GM18505 (cell line): ENCODE results near the gene ZNFX1.

Source experiments
- ATAC-seq: cut with Tn5 transposase; IDR thresholded peaks from one replicate; pipeline ENCODE4 v1.9.1; 2021; ENCODE audit not compliant: unreplicated experiment
- POLR2A ChIP-seq: IDR thresholded peaks from 4 replicates; pipeline ENCODE4 v1.6.1; 2011; ENCODE audit warnings: borderline replicate concordance; ENCODE audit not compliant: insufficient read depth, insufficient read length; ENCODE audit errors: extremely low read depth

Gene ZNFX1

DNA sequence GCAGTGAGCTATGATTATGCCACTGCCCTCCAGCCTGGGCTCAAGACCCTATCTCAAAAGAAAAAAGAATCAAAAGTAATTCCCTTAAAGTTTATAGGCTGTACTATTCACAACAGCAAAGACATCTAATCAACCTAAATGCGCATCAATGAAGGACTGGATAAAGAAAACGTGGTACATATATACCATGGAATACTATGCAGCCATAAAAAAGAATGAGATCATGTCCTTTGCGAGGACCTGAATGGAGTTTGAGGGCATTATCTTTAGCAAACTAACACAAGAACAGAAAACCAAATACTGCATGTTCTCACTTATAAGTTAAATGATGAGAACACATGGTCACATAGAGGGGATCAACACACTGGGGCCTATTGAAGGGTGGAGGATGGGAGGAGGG is 16.7 kb downstream of the ZNFX1 start:
- no peak for TF ChIP-seq POLR2A
- ATAC-seq: no peak

DNA sequence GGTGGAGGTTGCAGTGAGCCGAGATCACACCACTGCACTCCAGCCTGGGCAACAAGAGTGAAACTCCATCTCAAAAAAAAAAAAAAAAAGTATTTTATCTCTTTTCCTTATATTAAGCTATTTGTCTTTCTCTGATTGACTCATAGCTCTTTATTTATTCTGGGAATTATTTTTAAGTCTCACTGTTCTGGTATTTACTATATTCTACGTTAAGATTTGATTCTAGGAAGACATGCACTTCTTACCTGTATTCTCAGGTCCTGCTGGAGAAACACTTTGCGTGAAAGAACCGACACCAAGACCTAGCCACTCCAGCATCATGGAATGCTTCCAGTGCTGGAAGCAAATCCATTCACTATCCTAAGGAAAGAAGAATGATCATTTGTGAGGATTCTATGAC is 17.6 kb downstream of the ZNFX1 start:
- TF ChIP-seq POLR2A: no peak
- ATAC-seq: no peak

DNA sequence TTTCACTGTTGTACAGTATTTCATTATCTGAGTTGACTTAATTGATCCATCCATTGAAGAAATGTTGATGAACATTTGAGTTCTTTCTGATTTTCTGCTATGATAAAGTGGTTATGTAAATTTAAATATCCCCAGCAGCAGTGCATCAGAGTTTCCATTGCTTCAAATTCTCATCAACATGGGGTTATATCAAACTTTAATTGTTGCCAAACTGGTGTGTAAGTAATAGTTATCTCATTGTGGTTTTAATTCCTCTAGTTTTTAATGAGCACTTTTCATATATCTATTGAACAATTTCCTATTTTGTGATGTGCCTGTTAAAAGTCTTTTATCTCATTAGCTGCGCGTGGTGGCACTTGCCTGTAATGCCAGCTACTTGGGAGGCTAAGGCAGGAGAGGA is 18.1 kb downstream of the ZNFX1 start:
- TF ChIP-seq POLR2A: no peak
- no peak for ATAC-seq

DNA sequence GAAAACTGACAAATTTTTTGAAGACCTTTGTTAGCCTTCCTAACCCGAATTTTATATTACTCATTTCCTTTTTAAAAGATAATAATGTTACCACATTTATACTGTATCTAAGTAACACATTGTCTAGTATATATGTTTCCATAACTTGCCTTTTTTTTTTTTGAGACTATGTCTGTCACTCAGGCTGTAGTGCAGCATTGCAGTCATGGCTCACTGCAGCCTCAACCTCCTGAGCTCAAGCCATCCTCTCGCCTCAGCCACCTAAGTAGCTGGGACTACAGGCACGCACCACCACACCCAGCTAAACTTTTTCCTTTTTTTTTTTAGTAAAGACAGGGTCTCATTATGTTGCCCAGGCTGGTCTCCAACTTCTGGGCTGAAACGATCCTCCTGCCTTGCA is 18.6 kb downstream of the ZNFX1 start:
- no peak for ATAC-seq
- no peak for TF ChIP-seq POLR2A

DNA sequence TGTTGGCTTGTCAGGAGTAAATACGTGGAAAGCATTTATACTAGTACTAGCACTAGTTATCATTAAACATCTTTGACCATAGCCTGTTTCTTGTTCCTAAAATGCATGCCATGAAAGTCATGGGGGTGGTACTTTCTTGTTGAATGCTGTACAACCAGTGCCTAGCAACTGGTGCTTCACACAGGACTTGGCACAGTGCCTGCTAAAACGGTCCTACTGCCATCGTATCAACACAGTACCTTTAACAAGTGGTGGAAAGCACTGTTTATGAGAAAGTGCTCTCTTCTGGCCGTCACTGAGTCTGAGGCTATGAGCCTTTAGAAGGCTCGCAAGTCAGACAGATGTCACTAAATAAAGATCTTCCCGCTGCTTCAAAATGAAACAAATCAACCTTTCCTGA is 21.6 kb downstream of the ZNFX1 start:
- no peak for TF ChIP-seq POLR2A
- ATAC-seq: no peak

DNA sequence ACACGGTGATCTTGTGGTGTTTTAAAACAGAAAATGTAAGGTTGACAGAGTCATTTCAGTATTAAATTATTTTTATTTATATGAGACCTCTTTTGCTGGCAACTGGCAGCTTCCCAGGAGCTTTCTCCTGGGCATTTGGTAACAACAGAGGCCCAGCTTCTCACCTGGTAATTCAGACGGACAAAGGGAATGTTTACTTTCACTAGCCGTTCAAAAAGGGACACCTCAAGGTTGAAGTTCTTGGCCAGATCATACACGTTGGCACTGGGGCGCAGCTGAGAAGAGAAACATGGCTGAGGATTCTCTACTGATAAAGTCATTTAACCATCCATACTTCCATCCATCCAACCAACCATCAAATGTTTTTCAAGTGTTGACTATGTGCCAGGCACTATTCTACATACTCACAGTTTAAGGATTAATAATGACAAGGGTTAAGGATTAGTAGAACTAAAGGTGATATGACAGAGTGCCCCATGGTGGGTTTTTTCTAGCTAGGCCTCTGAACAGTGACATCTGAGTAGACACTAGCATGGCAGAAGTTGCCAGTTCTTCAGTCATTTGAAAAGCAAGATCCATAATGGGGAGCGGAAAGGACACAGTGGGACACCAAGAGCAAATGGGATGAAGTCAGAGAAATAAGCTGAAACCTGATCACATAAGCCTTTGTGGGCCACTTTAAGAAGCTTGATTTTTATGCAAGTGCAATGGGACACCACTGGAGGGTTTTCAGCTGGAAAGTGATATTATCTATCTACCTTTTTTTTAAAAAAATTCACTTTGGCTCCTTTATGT is 25.1 kb downstream of the ZNFX1 start:
- no peak for ATAC-seq
- no peak for TF ChIP-seq POLR2A

DNA sequence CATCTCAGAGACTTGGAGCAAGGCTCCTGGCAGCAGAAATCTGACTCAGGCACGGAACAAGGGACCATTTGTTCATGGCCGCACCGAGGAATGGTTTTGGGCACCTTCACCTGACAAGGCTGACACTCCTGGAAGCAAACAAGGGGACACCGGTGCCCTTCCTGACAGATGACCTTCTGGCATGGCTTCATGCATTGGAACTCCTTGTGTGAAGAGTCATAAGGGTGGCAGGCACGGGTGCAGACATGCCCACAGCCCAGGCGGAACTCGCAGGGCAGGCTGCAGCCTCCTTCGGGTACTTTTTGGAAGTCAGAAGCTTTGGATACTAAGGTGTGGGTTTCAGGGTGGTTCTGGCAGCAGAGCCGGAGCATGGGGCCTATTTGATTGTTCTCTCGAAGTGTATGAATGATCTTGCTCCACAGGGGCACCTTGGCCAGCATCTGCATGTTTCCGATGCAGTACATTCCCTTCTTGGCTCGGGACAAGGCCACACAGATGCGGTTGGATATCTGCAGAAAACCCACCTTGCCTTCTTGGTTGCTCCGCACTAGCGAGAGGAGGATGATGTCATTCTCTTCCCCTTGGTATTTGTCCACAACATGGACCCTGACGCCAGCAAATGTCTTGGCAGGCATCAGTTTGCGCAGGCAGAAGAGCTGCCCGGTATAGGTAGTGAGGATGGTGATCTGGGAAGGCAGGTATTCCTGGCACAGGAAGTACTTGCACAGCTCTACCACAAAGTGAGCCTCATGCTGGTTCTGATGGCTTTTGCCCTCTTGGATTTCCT is 28.8 kb downstream of the ZNFX1 start:
- TF ChIP-seq POLR2A: no peak
- ATAC-seq: no peak

DNA sequence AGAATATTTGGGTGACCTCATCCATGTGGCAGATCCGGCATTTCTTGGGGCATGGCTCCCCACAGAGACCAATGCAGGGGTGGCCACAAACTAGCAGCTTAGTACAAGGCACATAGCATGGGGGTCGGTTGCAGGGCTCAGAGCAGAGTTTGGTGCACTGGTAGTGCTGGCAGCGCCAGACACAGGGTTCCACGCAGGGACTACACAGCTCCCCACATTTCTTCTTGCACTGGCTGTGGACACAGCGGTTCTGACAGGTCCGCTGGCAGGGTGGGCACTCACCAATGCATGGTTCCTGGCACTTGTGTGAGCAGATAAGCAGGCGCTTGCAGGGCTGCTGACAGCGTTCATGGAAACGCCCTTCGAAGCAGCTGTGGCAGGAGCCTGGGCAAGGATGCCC is 29.6 kb downstream of the ZNFX1 start:
- no peak for TF ChIP-seq POLR2A
- no peak for ATAC-seq

DNA sequence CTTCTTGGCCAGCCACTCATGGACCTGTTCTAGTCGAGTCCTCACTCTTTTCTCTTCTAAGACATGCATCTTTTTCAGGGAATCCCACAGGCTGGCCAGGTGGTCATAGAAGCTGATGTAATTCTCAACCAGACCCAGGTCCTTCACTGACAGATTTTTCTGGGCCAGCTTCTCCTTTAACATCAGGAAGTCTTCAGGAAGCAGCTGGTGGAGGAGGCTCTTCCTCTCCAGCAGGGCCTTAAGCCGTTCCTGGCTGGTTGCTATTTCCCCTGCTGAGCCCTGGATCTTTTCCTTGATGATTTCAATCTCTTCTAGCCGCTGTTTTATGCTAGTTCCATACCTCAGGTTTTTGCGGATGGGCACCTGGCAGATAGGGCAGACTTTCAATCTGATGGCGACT is 30.1 kb downstream of the ZNFX1 start:
- no peak for TF ChIP-seq POLR2A
- no peak for ATAC-seq

DNA sequence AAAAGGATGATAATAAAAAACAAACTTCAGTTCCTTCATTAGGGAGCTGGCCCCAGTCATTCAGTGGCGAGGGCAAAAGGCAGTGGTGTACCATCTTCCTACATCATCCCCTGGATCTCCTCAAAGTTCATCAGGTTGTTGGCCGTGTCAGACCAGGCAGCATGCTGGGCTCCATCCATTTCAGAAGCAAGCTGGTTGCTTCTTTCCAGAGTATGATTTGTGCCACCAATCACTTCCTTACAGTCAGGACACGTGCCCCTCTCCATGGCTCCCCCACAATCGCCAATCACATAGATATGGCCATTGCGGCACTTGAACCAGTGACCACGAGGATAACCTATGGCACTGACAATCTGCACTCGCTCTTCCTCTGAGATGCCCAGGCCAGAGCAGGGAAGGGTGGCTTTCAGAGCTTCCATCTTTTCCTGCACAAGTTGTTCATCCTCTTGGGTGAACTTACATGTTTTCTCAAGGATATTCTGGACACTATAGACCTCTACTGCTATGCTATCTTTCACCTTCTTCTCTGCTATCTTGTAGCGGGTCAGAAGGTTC is 30.6 kb downstream of the ZNFX1 start:
- no peak for ATAC-seq
- peak; percentile 9 for TF ChIP-seq POLR2A

DNA sequence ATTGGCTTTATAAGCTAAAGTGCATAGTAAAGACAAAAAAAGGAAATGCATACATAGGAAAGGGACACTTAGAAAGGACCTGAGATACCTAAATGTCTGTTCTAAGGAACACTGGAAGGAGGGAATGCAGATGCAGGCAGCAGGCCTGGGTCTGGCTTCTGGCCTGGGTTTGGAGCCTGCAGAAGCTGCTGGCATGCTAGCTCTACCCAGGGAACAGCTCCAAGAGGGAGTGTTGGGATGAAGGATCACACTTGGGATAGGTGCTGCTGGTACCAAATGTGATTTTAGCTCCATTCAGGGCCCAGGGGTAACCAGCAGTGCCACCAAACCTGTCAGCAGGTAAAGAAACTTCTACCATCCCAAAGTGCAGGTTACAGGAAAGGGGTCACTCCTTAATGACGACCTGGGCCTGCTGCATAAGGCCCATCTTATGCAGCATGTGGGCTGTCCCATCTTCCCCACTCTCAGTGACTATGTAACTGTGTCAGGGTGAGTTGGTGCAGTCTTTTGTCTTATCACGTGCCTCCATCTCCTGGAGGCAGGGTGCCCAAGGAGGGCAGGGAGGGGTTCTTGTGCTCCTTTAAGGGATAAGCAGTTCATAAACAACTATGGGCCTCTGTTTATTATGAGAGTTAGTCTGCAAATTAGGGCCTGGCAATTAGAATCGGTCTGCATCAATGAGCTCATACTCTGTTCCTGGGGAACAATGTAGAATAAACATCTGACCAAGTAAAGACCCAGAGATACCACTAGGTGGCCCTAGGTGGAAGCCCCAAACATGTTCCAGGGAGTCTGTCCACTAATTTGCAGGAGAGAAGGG is 31.7 kb downstream of the ZNFX1 start:
- ATAC-seq: no peak
- no peak for TF ChIP-seq POLR2A

DNA sequence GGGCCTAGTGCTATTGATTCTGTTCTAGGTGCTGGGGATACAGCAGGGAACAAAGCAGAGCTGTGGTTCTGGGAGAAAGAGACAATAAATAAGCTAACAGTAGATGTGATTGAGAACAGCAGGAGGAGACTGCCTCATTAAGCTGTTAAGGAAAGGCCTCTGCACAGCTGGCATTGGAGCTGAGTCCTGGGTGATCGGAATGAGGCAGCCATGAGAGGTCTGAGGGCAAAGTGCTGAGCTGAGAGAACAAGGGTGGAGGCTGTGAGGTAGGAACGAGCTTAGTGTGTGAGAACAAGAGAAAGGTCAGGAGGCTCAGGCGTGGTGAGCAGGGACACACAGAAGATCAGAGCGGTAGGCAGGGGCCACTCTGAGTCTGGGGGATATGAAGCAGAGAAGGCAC is 40.3 kb downstream of the ZNFX1 start:
- TF ChIP-seq POLR2A: no peak
- ATAC-seq: no peak

DNA sequence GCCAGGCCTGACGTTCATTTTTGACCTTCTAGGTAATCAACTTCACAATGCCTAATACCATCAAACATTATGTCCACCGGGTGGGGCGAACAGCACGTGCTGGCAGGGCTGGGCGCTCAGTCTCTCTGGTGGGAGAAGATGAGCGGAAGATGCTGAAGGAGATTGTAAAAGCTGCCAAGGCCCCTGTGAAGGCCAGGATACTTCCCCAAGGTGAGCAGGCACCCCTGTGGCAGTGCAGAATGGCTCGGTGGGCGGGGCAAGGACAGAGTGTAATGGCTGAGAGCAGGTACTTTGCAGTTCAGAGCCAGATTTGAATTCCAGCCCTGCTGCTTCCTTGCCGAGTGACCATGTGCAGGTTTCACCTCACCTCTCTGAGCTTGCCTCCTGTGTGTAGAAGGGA is 41.6 kb downstream of the ZNFX1 start:
- no peak for TF ChIP-seq POLR2A
- ATAC-seq: no peak

DNA sequence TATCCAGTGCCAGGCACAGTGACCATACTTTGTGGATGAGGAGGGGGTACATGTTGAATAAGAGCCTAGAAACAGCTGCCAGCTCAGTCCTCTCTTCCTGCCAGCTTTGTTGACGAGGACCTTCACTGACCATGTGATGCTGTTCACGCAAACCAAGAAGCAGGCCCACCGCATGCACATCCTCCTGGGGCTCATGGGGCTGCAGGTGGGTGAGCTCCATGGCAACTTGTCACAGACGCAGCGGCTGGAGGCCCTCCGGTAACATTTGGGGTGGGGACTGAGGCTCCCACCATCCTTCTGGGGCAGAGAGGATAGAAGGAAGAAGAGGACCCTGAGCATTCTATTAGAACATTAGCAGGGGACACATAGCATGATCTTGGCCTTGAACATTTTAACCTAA is 43.0 kb downstream of the ZNFX1 start:
- no peak for ATAC-seq
- TF ChIP-seq POLR2A: no peak

DNA sequence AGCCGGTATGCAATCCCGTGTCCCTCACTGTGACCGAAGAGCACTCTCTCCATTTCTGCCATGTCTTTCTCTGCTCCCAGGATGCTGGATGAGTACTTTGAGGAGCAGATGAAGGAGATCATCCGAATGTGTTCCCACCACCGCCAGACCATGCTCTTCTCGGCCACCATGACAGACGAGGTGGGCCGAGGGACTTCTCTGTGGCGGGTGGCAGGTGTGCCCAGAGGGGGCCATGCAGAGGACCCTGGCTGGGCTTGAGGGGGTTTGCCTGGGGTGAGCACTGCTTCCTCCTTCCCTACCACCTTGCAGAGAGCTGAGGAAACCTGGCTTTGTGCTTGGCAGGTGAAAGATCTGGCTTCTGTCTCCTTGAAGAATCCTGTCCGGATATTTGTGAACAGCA is 44.6 kb downstream of the ZNFX1 start:
- no peak for ATAC-seq
- no peak for TF ChIP-seq POLR2A
